BJ (cell line): ENCODE measurements around the gene PHACTR3. TPM values are rescaled to one million over a fixed set of nuclear protein-coding genes. Genes with fewer than 3 reads are reported as not detected.

ENCODE experiments used
- CTCF ChIA-PET: fragments of 350-600 bp; formaldehyde crosslinking; extraction: SDS; loops from one replicate; lab custom pipeline; 2021; ENCODE audit warnings: antibody characterized with exemption, inconsistent platforms; lab: Yijun Ruan, JAX
- POLR2A ChIA-PET: fragments of 300-600 bp; sonication (Branson Sonifier 250); formaldehyde crosslinking; extraction: SDS; loops from one replicate; lab custom pipeline; 2021; ENCODE audit warnings: antibody characterized with exemption; lab: Charles Lee
- DNase-seq: peaks from one replicate; pipeline ENCODE4 v3.0.0-alpha.2; 2011; ENCODE audit warnings: low read depth
- H3K27me3 ChIP-seq: 2 replicates; pipeline ENCODE4 v1.6.0; 2011; ENCODE audit warnings: low read length; ENCODE audit not compliant: control insufficient read depth, insufficient read depth
- H3K36me3 ChIP-seq: 2 replicates; pipeline ENCODE4 v1.5.1; 2011; ENCODE audit warnings: low read length; ENCODE audit not compliant: control insufficient read depth, insufficient read depth
- H3K4me3 ChIP-seq: 2 replicates; pipeline ENCODE4 v1.5.1; 2011; ENCODE audit warnings: low read depth, mild to moderate bottlenecking, control low read depth, low read length
- CTCF ChIP-seq: IDR thresholded peaks from 2 replicates; pipeline ENCODE4 v1.5.1; 2011; ENCODE audit warnings: low read depth, mild to moderate bottlenecking, control low read depth, inconsistent platforms, low read length, moderate library complexity; ENCODE audit not compliant: insufficient read depth
- polyA plus RNA-seq: library from polyadenylated mRNA; depleted of rRNA; stranded (reverse); fragments of >200 nt; gene quantifications from 2 replicates; pipeline ENCODE4 v1.2.3, GENCODE V29; 2011

PHACTR3 gene
- polyA plus RNA-seq, 1 experiment = not detected

- TF ChIP-seq CTCF = no peak
- DNase-seq = no peak
- CTCF ChIA-PET = no interaction called here
- no peak overlapping the region for H3K4me3 ChIP-seq
- POLR2A ChIA-PET = no interaction called here
- H3K27me3 ChIP-seq = no peaks in the 10 kb centered on the region
- no peaks in the 10 kb centered on the region for H3K36me3 ChIP-seq
Observed at GRCh38 chr20:59825563-59825920, 221.2 kb downstream of the PHACTR3 start.

- ChIA-PET POLR2A (no interaction called here), CTCF (no interaction called here)
- no peak overlapping the region for H3K4me3 ChIP-seq
- H3K36me3 ChIP-seq = no peaks in the 10 kb centered on the region
- no peaks in the 10 kb centered on the region for H3K27me3 ChIP-seq
- TF ChIP-seq CTCF = no peak
- no peak for DNase-seq
Observed at GRCh38 chr20:59825944-59826759, 221.8 kb downstream of the PHACTR3 start.

GRCh38 chr20:59827138-59828056 is 223.1 kb downstream of the PHACTR3 start:
- ChIA-PET CTCF (no interaction called here), POLR2A (no interaction called here)
- Histone ChIP-seq H3K36me3 (no peaks in the 10 kb centered on the region), H3K27me3 (no peaks in the 10 kb centered on the region), H3K4me3 (no peak overlapping the region)
- DNase-seq = no peak
- TF ChIP-seq CTCF = no peak

- DNase-seq = no peak
- Histone ChIP-seq H3K36me3 (no peaks in the 10 kb centered on the region), H3K4me3 (no peak overlapping the region), H3K27me3 (no peaks in the 10 kb centered on the region)
- CTCF ChIA-PET = no interaction called here
- POLR2A ChIA-PET = no interaction called here
- no peak for TF ChIP-seq CTCF
Observed at GRCh38 chr20:59828125-59829053, 224.0 kb downstream of the PHACTR3 start.
